ENCODE measurements around the gene POLL.
"Not testable (repeated sequence)": the region's sequence is repeated elsewhere in the genome, so short reads cannot be mapped to it uniquely, and the experiment has no call there.

POLL gene

GRCh38 chr10:101611096-101611905 is 23.2 kb upstream of the POLL start:
- FAIRE-seq, result no peak

- FAIRE-seq, result no peak
Observed at GRCh38 chr10:101609481-101609880, 21.4 kb upstream of the POLL start.

GRCh38 chr10:101607124-101607523 is 19.1 kb upstream of the POLL start:
- FAIRE-seq, result no peak

GRCh38 chr10:101602761-101603398 is 14.8 kb upstream of the POLL start:
- no peak for FAIRE-seq

- no peak for FAIRE-seq
Observed at GRCh38 chr10:101601541-101601940, 13.5 kb upstream of the POLL start.

- FAIRE-seq, result no peak
Observed at GRCh38 chr10:101597091-101597900, 9.2 kb upstream of the POLL start.

GRCh38 chr10:101595591-101596433 is 7.8 kb upstream of the POLL start:
- FAIRE-seq, result no peak

GRCh38 chr10:101593331-101593730 is 5.3 kb upstream of the POLL start:
- not testable (repeated sequence) for FAIRE-seq

GRCh38 chr10:101588879-101589278 is 822 bp upstream of the POLL start:
- no peak for FAIRE-seq

GRCh38 chr10:101585841-101586240 is 2.2 kb downstream of the POLL start:
- FAIRE-seq, result no peak

GRCh38 chr10:101580486-101581399 is 7.3 kb downstream of the POLL start:
- FAIRE-seq, result no peak

- FAIRE-seq, result no peak
Observed at GRCh38 chr10:101579516-101579870, 8.6 kb downstream of the POLL start.

- no peak for FAIRE-seq
Observed at GRCh38 chr10:101578803-101579515, 9.1 kb downstream of the POLL start.

- no peak for FAIRE-seq
Observed at GRCh38 chr10:101578192-101578591, 9.9 kb downstream of the POLL start.

- no peak for FAIRE-seq
Observed at GRCh38 chr10:101577121-101577871, 10.8 kb downstream of the POLL start.

- no peak for FAIRE-seq
Observed at GRCh38 chr10:101576211-101576863, 11.7 kb downstream of the POLL start.

GRCh38 chr10:101575580-101576210 is 12.4 kb downstream of the POLL start:
- FAIRE-seq, result no peak

GRCh38 chr10:101575091-101575490 is 13.0 kb downstream of the POLL start:
- no peak for FAIRE-seq
